AG09309 (cell line): ENCODE data around the gene HMGCL.
A peak's percentile ranks its signal among the peaks of the same experiment; 100 is the strongest.

Experiments
- DNase-seq: peaks from one replicate; pipeline ENCODE4 v3.0.0-alpha.2; 2010; ENCODE audit warnings: low read depth
- H3K4me3 ChIP-seq: 2 replicates; pipeline ENCODE4 v1.5.1; 2011; ENCODE audit warnings: mild to moderate bottlenecking, low read depth, low read length, moderate library complexity; ENCODE audit not compliant: control insufficient read depth
- TF ChIP-seq, protein P1 (sequence below): IDR thresholded peaks from 2 replicates; pipeline ENCODE4 v1.5.1; 2011; ENCODE audit warnings: mild to moderate bottlenecking, low read depth, low read length, inconsistent platforms; ENCODE audit not compliant: insufficient read depth, control insufficient read depth; ENCODE audit errors: missing control alignments

Gene HMGCL

GRCh38 chr1:23793861-23794731 lies 31.1 kb downstream of the HMGCL start:
- TF ChIP-seq, protein P1, sequence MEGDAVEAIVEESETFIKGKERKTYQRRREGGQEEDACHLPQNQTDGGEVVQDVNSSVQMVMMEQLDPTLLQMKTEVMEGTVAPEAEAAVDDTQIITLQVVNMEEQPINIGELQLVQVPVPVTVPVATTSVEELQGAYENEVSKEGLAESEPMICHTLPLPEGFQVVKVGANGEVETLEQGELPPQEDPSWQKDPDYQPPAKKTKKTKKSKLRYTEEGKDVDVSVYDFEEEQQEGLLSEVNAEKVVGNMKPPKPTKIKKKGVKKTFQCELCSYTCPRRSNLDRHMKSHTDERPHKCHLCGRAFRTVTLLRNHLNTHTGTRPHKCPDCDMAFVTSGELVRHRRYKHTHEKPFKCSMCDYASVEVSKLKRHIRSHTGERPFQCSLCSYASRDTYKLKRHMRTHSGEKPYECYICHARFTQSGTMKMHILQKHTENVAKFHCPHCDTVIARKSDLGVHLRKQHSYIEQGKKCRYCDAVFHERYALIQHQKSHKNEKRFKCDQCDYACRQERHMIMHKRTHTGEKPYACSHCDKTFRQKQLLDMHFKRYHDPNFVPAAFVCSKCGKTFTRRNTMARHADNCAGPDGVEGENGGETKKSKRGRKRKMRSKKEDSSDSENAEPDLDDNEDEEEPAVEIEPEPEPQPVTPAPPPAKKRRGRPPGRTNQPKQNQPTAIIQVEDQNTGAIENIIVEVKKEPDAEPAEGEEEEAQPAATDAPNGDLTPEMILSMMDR = no peak
- no peak for DNase-seq
- H3K4me3 ChIP-seq = no peak overlapping the region

GRCh38 chr1:23793018-23793781 lies 32.0 kb downstream of the HMGCL start:
- no peak for DNase-seq
- TF ChIP-seq, protein P1 = no peak
- no peak overlapping the region for H3K4me3 ChIP-seq

- DNase-seq = no peak
- H3K4me3 ChIP-seq = peak overlapping the region; percentile 84
- TF ChIP-seq, protein P1 = no peak
Measured at GRCh38 chr1:23792151-23792945, 32.9 kb downstream of the HMGCL start.

DNA sequence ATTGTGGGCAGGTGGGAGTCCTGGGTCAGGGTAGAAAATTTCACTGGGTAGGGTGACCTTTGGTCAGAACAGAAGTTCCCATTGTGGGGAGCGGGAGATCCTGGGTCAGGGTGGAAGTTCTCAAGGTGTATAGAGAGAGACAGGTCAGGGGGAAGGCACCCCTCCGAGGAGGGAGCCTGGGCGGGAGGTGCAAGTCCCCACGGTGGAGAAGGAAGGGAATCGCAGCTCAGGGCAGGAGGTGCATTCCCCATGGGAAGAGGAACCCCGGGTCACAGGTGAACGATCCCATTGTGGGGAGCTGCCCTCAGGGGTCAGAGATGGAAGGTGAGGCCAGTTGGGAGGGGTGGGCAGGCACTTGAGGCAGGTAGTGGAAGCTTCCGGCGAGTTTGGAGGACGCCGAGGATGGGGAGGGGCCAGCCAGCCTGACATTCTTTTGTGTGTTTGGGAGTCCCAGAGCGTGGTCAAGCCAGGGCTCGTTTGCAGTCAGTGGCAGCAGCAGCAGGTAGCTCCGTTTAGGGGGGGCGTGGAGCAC lies 33.6 kb downstream of the HMGCL start:
- TF ChIP-seq, protein P1 = no peak
- no peak for DNase-seq
- H3K4me3 ChIP-seq = peak overlapping the region; percentile 84

GRCh38 chr1:23790696-23791515 lies 34.3 kb downstream of the HMGCL start, which contains the start of gene LYPLA2:
Gene LYPLA2 (plus strand): TSS chr1:23791145. CDS start chr1:23792683, 1,538 bp downstream.
- peak within 1 kb of the TSS; percentile 84 for H3K4me3 ChIP-seq
- TF ChIP-seq, protein P1 = no peak
- DNase-seq = no peak
